Mesothelial cell of epicardium (in vitro differentiated cells): Measurements from ENCODE around the gene ZNF662. TPM values are rescaled to one million over a fixed set of nuclear protein-coding genes. Genes with fewer than 3 reads are reported as not detected.

Source experiments
- DNase-seq, 2 experiments: peaks; one replicate each; pipeline ENCODE4 v3.0.0; 2021; ENCODE audit warnings: low spot score in 2 of 2; ENCODE audit not compliant: unreplicated experiment in 2 of 2
- H3K27ac Mint-ChIP-seq: 2 replicates; pipeline ENCODE4 v1.8.0; 2021; ENCODE audit warnings: mixed read lengths
- H3K27me3 Mint-ChIP-seq: 2 replicates; pipeline ENCODE4 v1.8.0; 2021; ENCODE audit warnings: low read depth, mixed read lengths
- H3K36me3 Mint-ChIP-seq: 2 replicates; pipeline ENCODE4 v1.8.0; 2021; ENCODE audit warnings: mixed read lengths
- H3K4me1 Mint-ChIP-seq: 2 replicates; pipeline ENCODE4 v1.8.0; 2021; ENCODE audit warnings: mixed read lengths
- H3K4me3 Mint-ChIP-seq: 2 replicates; pipeline ENCODE4 v1.8.0; 2021; ENCODE audit warnings: mild to moderate bottlenecking, moderate library complexity, mixed read lengths
- H3K9me3 Mint-ChIP-seq: 2 replicates; pipeline ENCODE4 v1.8.0; 2021; ENCODE audit warnings: mixed read lengths
- CTCF ChIP-seq: fragments of 200-600 bp; sonication (generic); IDR thresholded peaks from one replicate; pipeline ENCODE4 v1.5.0; 2021; ENCODE audit warnings: antibody characterized with exemption; ENCODE audit not compliant: unreplicated experiment
- total RNA-seq: library from RNA; stranded (reverse); gene quantifications from 3 replicates; pipeline ENCODE4 v1.2.1, GENCODE V29; 2021

The ZNF662 gene
- 0.18 to 0.63 TPM (median 0.45 TPM) in 3 replicates for total RNA-seq

GRCh38 chr3:42906070-42906847 is at the start of gene ZNF662:
TSS of gene ZNF662 (plus strand) at chr3:42906142. CDS start at chr3:42908115, 1,973 bp downstream.
- peaks cover 11% of the 10 kb centered on the region for H3K9me3 Mint-ChIP-seq
- H3K4me1 Mint-ChIP-seq = no peaks in the 10 kb centered on the region
- no peak for TF ChIP-seq CTCF
- H3K36me3 Mint-ChIP-seq = no peaks in the 10 kb centered on the region
- H3K27ac Mint-ChIP-seq = no peak within 1 kb of the TSS
- H3K4me3 Mint-ChIP-seq = no peak within 1 kb of the TSS
- H3K27me3 Mint-ChIP-seq = peaks cover 35% of the 10 kb centered on the region
- DNase-seq = no peak

GRCh38 chr3:42856544-42856943 is 49.4 kb upstream of the ZNF662 start:
- Mint-ChIP-seq H3K27ac (no peak overlapping the region), H3K4me1 (peaks cover 11% of the 10 kb centered on the region), H3K9me3 (peaks cover 22% of the 10 kb centered on the region), H3K4me3 (no peak overlapping the region), H3K36me3 (no peaks in the 10 kb centered on the region), H3K27me3 (peaks cover 13% of the 10 kb centered on the region)
- no peak for TF ChIP-seq CTCF
- DNase-seq = no peak

- Mint-ChIP-seq H3K4me1 (no peaks in the 10 kb centered on the region), H3K9me3 (peaks cover 19% of the 10 kb centered on the region), H3K27ac (no peak overlapping the region), H3K27me3 (peaks cover 25% of the 10 kb centered on the region), H3K36me3 (no peaks in the 10 kb centered on the region), H3K4me3 (no peak overlapping the region)
- no peak for TF ChIP-seq CTCF
- no peak for DNase-seq
These were observed 41.5 kb upstream of the ZNF662 start for GRCh38 chr3:42864321-42864950.

GRCh38 chr3:42865256-42865655 is 40.7 kb upstream of the ZNF662 start:
- Mint-ChIP-seq H3K4me1 (no peaks in the 10 kb centered on the region), H3K27me3 (peaks cover 26% of the 10 kb centered on the region), H3K27ac (no peak overlapping the region), H3K9me3 (peaks cover 14% of the 10 kb centered on the region), H3K36me3 (no peaks in the 10 kb centered on the region), H3K4me3 (no peak overlapping the region)
- no peak for TF ChIP-seq CTCF
- no peak for DNase-seq

- Mint-ChIP-seq H3K27ac (no peak overlapping the region), H3K4me1 (peaks cover 7% of the 10 kb centered on the region)
These were observed 38.8 kb upstream of the ZNF662 start for GRCh38 chr3:42867138-42867537.

More at GRCh38 chr3:42867138-42867537, 38.8 kb upstream of the ZNF662 start:
- Mint-ChIP-seq H3K4me3 (no peak overlapping the region), H3K9me3 (peaks cover under 1% of the 10 kb centered on the region), H3K36me3 (no peaks in the 10 kb centered on the region), H3K27me3 (peaks cover 12% of the 10 kb centered on the region)
- TF ChIP-seq CTCF = no peak
- no peak for DNase-seq
